Measurements from ENCODE around the gene PNPLA1. TPM values are rescaled to one million over a fixed set of nuclear protein-coding genes. Genes with fewer than 3 reads are reported as not detected.
A peak's percentile ranks its signal among the peaks of the same experiment; 100 is the strongest.

Gene PNPLA1
- total RNA-seq, 1 donor from 2014 or later: 0.22 TPM

DNA sequence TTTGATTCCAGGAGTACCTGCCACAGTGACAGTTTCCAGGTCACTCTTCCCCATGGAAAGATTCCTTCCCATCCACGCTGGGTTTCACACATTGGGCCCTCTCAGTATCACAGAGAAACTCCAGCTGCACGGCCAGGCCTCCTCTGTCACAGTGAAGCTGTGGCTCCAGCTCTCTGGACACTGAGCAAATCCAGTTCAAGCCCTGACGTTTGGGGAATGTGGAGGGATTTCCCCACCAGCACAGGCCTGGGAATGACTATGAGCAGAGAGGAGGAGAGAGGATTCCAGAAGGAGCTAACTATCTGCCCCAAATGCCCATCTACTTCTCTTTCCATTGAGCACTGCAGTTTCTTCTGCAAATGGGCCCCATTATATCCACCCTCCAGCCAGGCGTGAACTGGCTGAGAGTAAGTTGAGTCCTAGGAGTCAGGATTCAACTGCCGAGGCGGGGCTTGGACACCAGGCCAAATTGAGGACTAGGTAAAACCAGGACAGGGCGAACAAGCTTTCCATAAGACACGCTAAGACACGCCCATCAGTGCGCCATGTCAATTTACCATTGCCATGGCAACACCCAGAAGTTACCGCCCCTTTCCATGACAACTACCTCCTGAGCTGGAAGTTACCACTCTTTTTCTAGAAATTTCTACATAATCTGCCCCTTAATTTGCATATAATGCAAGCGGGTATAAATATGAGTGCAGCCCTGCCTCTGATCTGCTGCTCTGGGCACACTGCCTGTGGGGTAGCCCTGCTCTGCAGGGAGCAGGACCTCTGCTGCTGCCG, 76.0 kb downstream of the PNPLA1 start:
- DNase-seq (ENCODE audit: low spot score): no peak
- ATAC-seq: no peak
- intact Hi-C loops (cut with DNase I): no loop called here

DNA sequence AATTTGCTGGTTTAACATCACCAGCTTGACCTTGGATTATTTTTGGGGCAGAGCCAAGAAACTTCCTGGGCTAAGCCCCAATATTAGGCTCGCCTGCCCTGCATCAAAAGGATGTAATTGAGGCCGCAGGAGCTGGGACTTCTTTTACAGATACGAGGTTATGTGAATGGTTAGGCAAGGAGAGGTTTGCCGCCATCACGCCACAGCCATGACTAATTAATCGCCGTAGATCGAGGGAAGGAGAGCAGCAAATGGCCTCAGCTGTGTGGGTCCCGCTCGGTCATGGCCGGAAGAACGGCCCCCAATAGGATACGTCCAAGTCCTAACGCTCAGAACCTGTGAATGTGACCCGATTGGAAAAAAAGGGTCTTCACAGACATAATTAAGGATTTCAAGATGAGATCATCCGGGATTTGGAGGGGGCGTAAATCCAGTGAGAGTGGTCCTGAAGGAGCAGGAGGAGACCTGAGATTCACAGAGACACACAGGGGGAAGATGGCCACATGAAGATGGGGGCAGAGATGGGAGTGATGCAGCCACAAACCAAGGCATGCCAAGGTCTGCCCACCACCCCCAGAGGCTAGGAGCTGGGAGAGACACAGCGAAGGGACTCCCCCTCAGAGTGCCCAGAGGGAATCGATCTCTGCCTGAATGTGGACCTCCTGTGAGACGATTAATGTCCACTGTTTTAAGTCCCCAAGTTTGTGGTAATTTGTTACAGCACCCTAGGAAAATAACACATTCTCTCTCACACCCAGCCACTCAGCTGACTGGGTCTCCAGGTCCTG, 76.8 kb downstream of the PNPLA1 start:
- no peak for ATAC-seq
- no peak for DNase-seq (ENCODE audit: low spot score)
- intact Hi-C loops (cut with DNase I): no loop called here

DNA sequence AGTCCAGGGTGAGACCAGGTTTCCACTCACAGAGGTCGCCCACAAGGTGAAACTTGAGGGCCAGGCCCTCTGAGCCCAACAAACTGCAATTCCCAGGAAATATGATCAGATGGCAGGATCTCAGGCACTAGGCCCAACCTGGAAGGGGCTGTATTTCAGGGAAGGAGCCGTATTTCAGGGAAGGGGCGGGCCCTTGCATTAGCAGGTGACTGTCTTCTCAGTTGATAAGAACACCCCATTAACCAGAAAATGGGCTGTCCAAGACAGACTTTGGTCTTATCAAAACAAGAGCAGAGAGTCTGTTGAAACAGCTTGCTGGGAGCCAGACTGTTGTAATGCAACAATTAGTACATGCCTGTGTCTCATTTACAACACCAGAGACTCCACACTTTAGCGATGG, 77.8 kb downstream of the PNPLA1 start:
- DNase-seq (ENCODE audit: low spot score) (no peak), ATAC-seq (no peak)
- intact Hi-C loops (cut with DNase I): no loop called here

- DNase-seq (ENCODE audit: low spot score) (no peak), ATAC-seq (no peak)
- intact Hi-C loops (cut with DNase I): no loop called here
These were observed 79.4 kb downstream of the PNPLA1 start for GRCh38 chr6:36349240-36349639.

DNA sequence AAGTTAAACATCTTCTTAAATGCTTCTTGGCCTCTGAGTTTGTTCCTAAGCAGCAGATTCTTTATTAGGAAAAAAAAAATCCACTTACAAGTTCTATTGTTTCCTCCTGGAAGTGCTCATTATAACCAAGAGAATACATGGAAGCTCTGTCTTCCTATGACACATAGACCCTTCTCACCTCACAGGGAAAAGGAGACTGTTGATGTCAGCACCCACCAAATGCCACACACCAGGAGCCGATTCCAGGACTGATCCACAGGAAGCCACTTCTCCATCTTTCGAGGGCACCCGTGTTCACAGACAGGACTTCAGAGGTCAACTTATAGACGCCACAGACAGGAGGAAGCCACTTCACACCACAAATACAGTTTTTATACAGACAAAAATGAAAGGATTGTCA, 80.2 kb downstream of the PNPLA1 start:
- intact Hi-C loops (cut with DNase I): no loop called here
- no peak for DNase-seq (ENCODE audit: low spot score)
- ATAC-seq: no peak

DNA sequence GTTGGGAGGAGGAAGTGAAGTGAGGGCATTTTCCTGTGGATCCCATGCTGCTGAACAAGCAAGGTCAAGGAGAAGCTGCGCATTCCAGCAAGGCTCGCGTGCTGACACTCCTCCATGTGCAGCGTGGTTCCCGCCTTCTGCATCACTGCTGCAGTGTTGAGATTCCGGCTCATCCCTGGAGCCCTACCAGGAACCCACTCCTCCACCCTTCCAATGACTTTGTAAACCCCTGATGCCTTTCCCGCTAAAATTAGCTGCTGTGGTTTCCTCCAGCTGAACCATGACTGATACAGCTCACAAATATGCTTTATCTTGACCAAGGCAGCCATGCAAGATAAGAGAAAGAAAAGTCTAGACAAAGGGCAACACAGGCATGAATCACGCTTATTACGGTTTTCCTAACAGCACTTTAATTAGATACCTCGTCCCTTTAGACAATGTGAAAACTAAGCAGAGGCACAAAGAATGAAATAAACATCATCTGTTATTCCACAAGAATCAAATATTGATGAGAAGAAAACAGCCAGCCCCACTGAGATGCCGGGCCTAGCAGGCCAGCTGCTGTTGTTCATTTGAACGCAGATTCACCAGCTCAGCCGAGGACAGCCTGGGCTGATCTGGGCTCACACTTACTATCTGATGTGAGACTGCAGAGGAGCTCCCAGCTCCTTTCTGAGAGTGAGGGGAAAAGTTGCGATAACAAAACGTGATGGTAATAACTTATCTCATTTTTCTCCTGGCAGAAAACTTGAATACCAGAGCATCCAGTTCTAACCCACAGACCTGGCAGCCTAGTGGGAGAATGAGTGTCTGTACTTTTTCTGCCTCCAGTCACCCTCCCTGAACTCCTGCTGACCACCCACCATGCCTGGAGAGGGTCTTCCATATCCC, 81.1 kb downstream of the PNPLA1 start:
- intact Hi-C loops (cut with DNase I): no loop called here
- DNase-seq (ENCODE audit: low spot score): no peak
- peak; percentile 69 for ATAC-seq

DNA sequence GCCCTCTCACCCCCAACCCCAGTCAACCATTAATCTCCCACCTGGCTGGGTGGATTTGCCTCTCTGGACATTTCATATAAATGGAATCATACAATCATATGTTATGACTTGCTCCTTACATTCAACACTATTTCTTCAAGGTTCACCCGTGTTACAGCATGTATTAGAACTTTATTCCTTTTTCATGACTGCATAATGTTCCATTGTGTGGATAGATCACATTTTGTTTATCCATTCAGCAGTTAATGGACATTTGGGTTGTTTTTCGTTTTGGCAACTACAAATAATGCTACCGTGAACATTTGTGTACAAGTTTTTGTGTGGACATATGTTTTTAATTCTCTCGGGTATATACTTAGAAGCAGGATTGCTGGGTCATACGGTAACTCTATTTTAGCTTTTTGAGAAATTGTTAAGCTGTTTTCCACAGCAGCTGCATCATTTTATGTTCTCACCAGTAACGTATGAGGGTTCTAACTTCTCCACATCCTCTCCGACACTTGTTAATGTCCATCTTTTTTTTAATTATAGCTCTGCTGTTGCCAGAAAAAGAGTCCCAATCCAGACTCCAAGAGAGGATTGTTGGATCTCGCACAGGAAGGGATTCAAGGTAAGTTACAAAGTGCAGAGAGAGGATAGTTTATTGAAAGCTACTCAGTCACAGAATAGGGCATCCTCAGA, 82.8 kb downstream of the PNPLA1 start:
- intact Hi-C loops (cut with DNase I): no loop called here
- ATAC-seq: no peak

DNA sequence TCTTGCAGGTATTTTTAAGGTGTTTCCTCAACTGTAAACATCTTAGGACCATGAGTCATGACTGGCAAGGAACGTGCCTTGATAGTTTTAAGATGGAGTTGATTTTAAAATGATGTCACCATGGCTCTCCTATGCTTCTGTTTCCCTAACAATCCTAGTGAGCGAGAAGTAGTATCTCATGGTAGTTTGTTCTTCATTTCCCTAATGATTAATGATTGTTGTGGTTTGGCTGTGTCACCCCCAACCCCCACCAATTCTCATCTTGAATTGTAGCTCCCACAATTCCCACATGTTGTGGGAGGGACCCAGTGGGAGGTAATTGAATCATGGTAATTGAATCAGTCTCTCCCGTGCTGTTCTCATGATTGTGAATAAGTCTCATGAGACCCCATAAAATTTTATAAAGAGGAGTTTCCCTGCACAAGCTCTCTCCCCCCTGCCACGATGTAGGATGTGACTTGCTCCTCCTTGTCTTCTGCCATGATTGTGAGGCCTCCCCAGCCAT, 83.6 kb downstream of the PNPLA1 start:
- DNase-seq (ENCODE audit: low spot score) (no peak), ATAC-seq (no peak)
- intact Hi-C loops (cut with DNase I): no loop called here

More for the DNA sequence above, 82.8 kb downstream of the PNPLA1 start:
- no peak for DNase-seq (ENCODE audit: low spot score)

- no peak for ATAC-seq
- DNase-seq (ENCODE audit: low spot score): no peak
- intact Hi-C loops (cut with DNase I): no loop called here
These were observed 86.0 kb downstream of the PNPLA1 start for GRCh38 chr6:36355819-36356218.

DNA sequence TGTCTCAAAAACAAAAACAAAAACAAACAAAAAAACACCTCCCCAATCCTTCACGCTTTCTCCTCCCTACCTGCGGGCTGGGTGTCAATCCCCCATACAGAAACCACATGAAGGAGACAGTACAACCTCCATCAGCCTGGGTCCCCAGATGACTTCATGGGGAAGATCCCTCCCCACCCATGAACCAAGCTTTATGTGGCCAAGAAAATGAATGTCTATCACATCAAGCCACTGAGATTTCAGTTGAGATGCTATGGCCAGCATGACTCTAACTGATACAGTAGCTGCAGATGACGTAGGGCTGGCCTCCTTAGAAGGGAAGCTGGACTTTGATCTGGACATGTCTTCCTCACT, 88.0 kb downstream of the PNPLA1 start:
- peak; percentile 18 for ATAC-seq
- no peak for DNase-seq (ENCODE audit: low spot score)
- intact Hi-C loops (cut with DNase I): no loop called here

Other genes with a start within 250 kb of the PNPLA1 start
- gene SLC26A8, start 245.4 kb upstream of the PNPLA1 start, total RNA-seq: 1.5 TPM
- gene MAPK14, start 242.3 kb upstream of the PNPLA1 start, total RNA-seq: 67.6 TPM
- 12.8 TPM for gene MAPK13, start 139.5 kb upstream of the PNPLA1 start, total RNA-seq
- 36.6 TPM for gene BRPF3, start 73.3 kb upstream of the PNPLA1 start, total RNA-seq
- gene BNIP5, start 66.8 kb downstream of the PNPLA1 start, total RNA-seq: not detected
- 6.7 TPM for gene ETV7, start 117.6 kb downstream of the PNPLA1 start, total RNA-seq
- 0.18 TPM for gene PXT1, start 172.8 kb downstream of the PNPLA1 start, total RNA-seq
- 56.6 TPM for gene KCTD20, start 172.9 kb downstream of the PNPLA1 start, total RNA-seq